WTC11 (cell line): ENCODE measurements around the gene ADIPOR2. TPM values are rescaled to one million over a fixed set of nuclear protein-coding genes. Genes with fewer than 3 reads are reported as not detected.
A peak's percentile ranks its signal among the peaks of the same experiment; 100 is the strongest.

Experiments
- ATF1 ChIP-seq: sonication (generic); formaldehyde crosslinking; IDR thresholded peaks from 2 replicates; pipeline ENCODE4 v1.8.1; 2023; ENCODE audit warnings: mild to moderate bottlenecking, moderate library complexity, missing genetic modification reagents
- ATF2 ChIP-seq: sonication (generic); formaldehyde crosslinking; IDR thresholded peaks from 2 replicates; pipeline ENCODE4 v1.8.1; 2022; ENCODE audit warnings: low read depth, missing genetic modification reagents, borderline replicate concordance
- CBFB ChIP-seq: sonication (generic); formaldehyde crosslinking; IDR thresholded peaks from 2 replicates; pipeline ENCODE4 v1.8.1; 2022; ENCODE audit warnings: mild to moderate bottlenecking, low read depth, missing genetic modification reagents
- ESRRA ChIP-seq: sonication (generic); formaldehyde crosslinking; IDR thresholded peaks from 2 replicates; pipeline ENCODE4 v1.8.1; 2022; ENCODE audit warnings: mild to moderate bottlenecking, missing genetic modification reagents, borderline replicate concordance
- ETV6 ChIP-seq: sonication (generic); formaldehyde crosslinking; IDR thresholded peaks from 2 replicates; pipeline ENCODE4 v1.8.1; 2022; ENCODE audit warnings: mild to moderate bottlenecking, missing genetic modification reagents
- FOXP4 ChIP-seq: sonication (generic); formaldehyde crosslinking; IDR thresholded peaks from 2 replicates; pipeline ENCODE4 v1.8.0; 2022; ENCODE audit warnings: mild to moderate bottlenecking, missing genetic modification reagents
- GABPB1 ChIP-seq: sonication (generic); formaldehyde crosslinking; IDR thresholded peaks from 2 replicates; pipeline ENCODE4 v1.8.1; 2023; ENCODE audit warnings: mild to moderate bottlenecking, missing genetic modification reagents
- GRHL2 ChIP-seq: fragments of 250-450 bp; sonication (Bioruptor Pico); IDR thresholded peaks from 2 replicates; pipeline ENCODE4 v1.8.0; 2022; ENCODE audit warnings: mild to moderate bottlenecking, moderate library complexity; ENCODE audit not compliant: insufficient replicate concordance, severe bottlenecking
- HMGA2 ChIP-seq: fragments of 250-450 bp; sonication (Bioruptor Pico); IDR thresholded peaks from 2 replicates; pipeline ENCODE4 v1.4.0; 2021; ENCODE audit warnings: mild to moderate bottlenecking, moderate library complexity
- KAT7 ChIP-seq: sonication (generic); formaldehyde crosslinking; IDR thresholded peaks from 2 replicates; pipeline ENCODE4 v1.8.1; 2023; ENCODE audit warnings: missing genetic modification reagents, mild to moderate bottlenecking, borderline replicate concordance
- MLX ChIP-seq: sonication (generic); formaldehyde crosslinking; IDR thresholded peaks from 2 replicates; pipeline ENCODE4 v1.8.1; 2023; ENCODE audit warnings: mild to moderate bottlenecking, missing genetic modification reagents, moderate library complexity
- NFATC4 ChIP-seq: fragments of 250-450 bp; sonication (Bioruptor Pico); IDR thresholded peaks from 2 replicates; pipeline ENCODE4 v1.9.0; 2021; ENCODE audit warnings: mild to moderate bottlenecking
- NFYB ChIP-seq: sonication (generic); formaldehyde crosslinking; conservative IDR thresholded peaks from 2 replicates; pipeline ENCODE4 v1.8.0; 2022; ENCODE audit warnings: low read depth, missing genetic modification reagents
- NR3C1 ChIP-seq: sonication (generic); formaldehyde crosslinking; conservative IDR thresholded peaks from 2 replicates; pipeline ENCODE4 v1.8.1; 2023; ENCODE audit warnings: low read depth, mild to moderate bottlenecking, missing genetic modification reagents
- PREB ChIP-seq: sonication (generic); formaldehyde crosslinking; IDR thresholded peaks from 2 replicates; pipeline ENCODE4 v1.8.1; 2022; ENCODE audit warnings: mild to moderate bottlenecking, missing genetic modification reagents, moderate library complexity, borderline replicate concordance
- PRRX2 ChIP-seq: fragments of 250-450 bp; sonication (Bioruptor Pico); IDR thresholded peaks from 2 replicates; pipeline ENCODE4 v1.8.0; 2021; ENCODE audit warnings: mild to moderate bottlenecking
- SOX15 ChIP-seq: fragments of 250-450 bp; sonication (Bioruptor Pico); IDR thresholded peaks from 2 replicates; pipeline ENCODE4 v1.9.0; 2021; ENCODE audit warnings: mild to moderate bottlenecking
- STAT6 ChIP-seq: sonication (generic); formaldehyde crosslinking; conservative IDR thresholded peaks from 2 replicates; pipeline ENCODE4 v1.8.1; 2023; ENCODE audit warnings: mild to moderate bottlenecking, low read depth, missing genetic modification reagents, moderate library complexity
- TEAD4 ChIP-seq: sonication (generic); formaldehyde crosslinking; IDR thresholded peaks from 2 replicates; pipeline ENCODE4 v1.8.0; 2022; ENCODE audit warnings: mild to moderate bottlenecking, missing genetic modification reagents
- ZBTB43 ChIP-seq: sonication (generic); formaldehyde crosslinking; IDR thresholded peaks from 2 replicates; pipeline ENCODE4 v1.8.1; 2023; ENCODE audit warnings: mild to moderate bottlenecking, missing genetic modification reagents
- ZNF138 ChIP-seq: sonication (generic); formaldehyde crosslinking; conservative IDR thresholded peaks from 2 replicates; pipeline ENCODE4 v1.8.1; 2022; ENCODE audit warnings: mild to moderate bottlenecking, moderate library complexity, missing genetic modification reagents
- ZNF281 ChIP-seq: sonication (generic); formaldehyde crosslinking; IDR thresholded peaks from 2 replicates; pipeline ENCODE4 v1.8.0; 2023; ENCODE audit warnings: mild to moderate bottlenecking, missing genetic modification reagents
- ZNF423 ChIP-seq: fragments of 250-450 bp; sonication (Bioruptor Pico); IDR thresholded peaks from 2 replicates; pipeline ENCODE4 v2.1.2; 2022; ENCODE audit warnings: mild to moderate bottlenecking, moderate library complexity
- ZNF425 ChIP-seq: fragments of 250-450 bp; sonication (Bioruptor Pico); conservative IDR thresholded peaks from 2 replicates; pipeline ENCODE4 v1.9.0; 2021; ENCODE audit warnings: mild to moderate bottlenecking
- ZNF671 ChIP-seq: fragments of 250-450 bp; sonication (Bioruptor Pico); IDR thresholded peaks from 2 replicates; pipeline ENCODE4 v1.8.0; 2021; ENCODE audit warnings: mild to moderate bottlenecking
- total RNA-seq: library from RNA; stranded (reverse); gene quantifications from 3 replicates; pipeline ENCODE4 v1.2.3, GENCODE V29; 2021

ADIPOR2 gene
- total RNA-seq, 1 experiment from 2014 or later, result 38.4 TPM

- TF ChIP-seq PREB (CRISPR knock-in tag), result no peak
- TF ChIP-seq ZNF423 (CRISPR knock-in tag), result 0 out of 2 replicates have a peak, but pooled peaks have one; percentile 14
- TF ChIP-seq NR3C1, result no peak
- TF ChIP-seq GRHL2 (CRISPR knock-in tag), result no peak
- TF ChIP-seq HMGA2 (CRISPR knock-in tag), result no peak
- TF ChIP-seq KAT7 (CRISPR knock-in tag), result no peak
- no peak for TF ChIP-seq ZNF671 (CRISPR knock-in tag)
- TF ChIP-seq STAT6 (CRISPR knock-in tag), result no peak
- TF ChIP-seq NFATC4 (CRISPR knock-in tag), result no peak
- TF ChIP-seq FOXP4 (CRISPR knock-in tag), result no peak
- peak; percentile 78 for TF ChIP-seq ETV6
- TF ChIP-seq SOX15 (CRISPR knock-in tag), result no peak
- TF ChIP-seq ZNF138 (CRISPR knock-in tag), result no peak
- TF ChIP-seq ZBTB43 (CRISPR knock-in tag), result no peak
- no peak for TF ChIP-seq ESRRA
- no peak for TF ChIP-seq TEAD4 (CRISPR knock-in tag)
- no peak for TF ChIP-seq ATF2 (CRISPR knock-in tag)
- TF ChIP-seq ZNF281 (CRISPR knock-in tag), result no peak
- no peak for TF ChIP-seq MLX
- no peak for TF ChIP-seq ATF1
- TF ChIP-seq CBFB (CRISPR knock-in tag), result no peak
- no peak for TF ChIP-seq NFYB (CRISPR knock-in tag)
- TF ChIP-seq PRRX2, result no peak; the same call in 1 of the 2 replicates
- no peak for TF ChIP-seq GABPB1
- no peak for TF ChIP-seq ZNF425 (CRISPR knock-in tag)
Measured at GRCh38 chr12:1795785-1796514, 105.1 kb downstream of the ADIPOR2 start (continued).
